NCI-H1092 (cell line): ENCODE measurements around the gene RAB44.
"Not testable (repeated sequence)": the region's sequence is repeated elsewhere in the genome, so short reads cannot be mapped to it uniquely, and the experiment has no call there.

Experiments used
- DNase-seq: peaks from one replicate; lab custom pipeline; 2025; lab: John Stamatoyannopoulos, UW

RAB44 gene

GRCh38 chr6:36697481-36697903, at the start of gene RAB44:
Gene RAB44, plus strand, starts transcription at chr6:36697826. Its CDS starts 6,410 bp downstream, at chr6:36704236.
- no peak for DNase-seq

- DNase-seq, result no peak
Measured at GRCh38 chr6:36649086-36649485, 48.5 kb upstream of the RAB44 start.

GRCh38 chr6:36649701-36650484, 47.7 kb upstream of the RAB44 start:
- no peak for DNase-seq

- DNase-seq, result no peak
Measured at GRCh38 chr6:36650848-36651478, 46.7 kb upstream of the RAB44 start.

- DNase-seq, result no peak
Measured at GRCh38 chr6:36651659-36652379, 45.8 kb upstream of the RAB44 start.

GRCh38 chr6:36654469-36654868, 43.2 kb upstream of the RAB44 start:
- not testable (repeated sequence) for DNase-seq

GRCh38 chr6:36655085-36655724, 42.4 kb upstream of the RAB44 start:
- no peak for DNase-seq

GRCh38 chr6:36656441-36656840, 41.2 kb upstream of the RAB44 start:
- DNase-seq, result no peak

GRCh38 chr6:36657271-36657670, 40.4 kb upstream of the RAB44 start:
- DNase-seq, result no peak

GRCh38 chr6:36657942-36658544, 39.6 kb upstream of the RAB44 start:
- DNase-seq, result no peak

- no peak for DNase-seq
Measured at GRCh38 chr6:36659271-36659670, 38.4 kb upstream of the RAB44 start.

- no peak for DNase-seq
Measured at GRCh38 chr6:36660771-36661471, 36.7 kb upstream of the RAB44 start.

GRCh38 chr6:36662380-36662779, 35.2 kb upstream of the RAB44 start:
- DNase-seq, result no peak

- DNase-seq, result no peak
Measured at GRCh38 chr6:36662827-36663256, 34.8 kb upstream of the RAB44 start.

- no peak for DNase-seq
Measured at GRCh38 chr6:36663504-36664446, 33.9 kb upstream of the RAB44 start.

GRCh38 chr6:36665180-36665579, 32.4 kb upstream of the RAB44 start:
- DNase-seq, result no peak

GRCh38 chr6:36666287-36666686, 31.3 kb upstream of the RAB44 start:
- DNase-seq, result no peak

- DNase-seq, result peak; percentile 20
Measured at GRCh38 chr6:36666826-36667591, 30.6 kb upstream of the RAB44 start.

GRCh38 chr6:36668591-36668990, 29.0 kb upstream of the RAB44 start:
- DNase-seq, result no peak
